Thoracic aorta endothelial cell (primary cell): ENCODE data around the gene HIC2. TPM values are rescaled to one million over a fixed set of nuclear protein-coding genes. Genes with fewer than 3 reads are reported as not detected.

Source experiments
- small RNA-seq: library from RNA; depleted of rRNA; stranded (forward); fragments of <200 nt; gene quantifications from one replicate; pipeline ENCODE3, GENCODE V24; 2012
- total RNA-seq: library from RNA; depleted of rRNA; stranded (reverse); fragments of >200 nt; gene quantifications from 2 replicates; pipeline ENCODE4 v1.2.3, GENCODE V29; 2012

HIC2 gene
- 3.2 and 3.7 TPM in 2 replicates for total RNA-seq

GRCh38 chr22:21417227-21417746 is at the start of gene HIC2:
HIC2 (plus strand) TSS chr22:21417371; CDS start chr22:21442832, 25,461 bp downstream.

GRCh38 chr22:21383701-21384467 is 33.3 kb upstream of the HIC2 start, which contains the start of gene RIMBP3B:
RIMBP3B (plus strand) TSS chr22:21383751; CDS start chr22:21383859, 108 bp downstream.

GRCh38 chr22:21467337-21468193 is 50.4 kb downstream of the HIC2 start, which contains the start of gene TMEM191C:
TMEM191C (plus strand) TSS chr22:21467387; CDS start chr22:21467460, 73 bp downstream.

Small RNA genes within 50 kb of the gene (small RNA-seq; reads per million reads assigned to genes)
- gene RF00492 (not detected), gene RN7SKP63 (not detected)

Other genes with a start within 250 kb of the HIC2 start
- not detected in 2 replicates for gene RIMBP3B, start 33.6 kb upstream of the HIC2 start, total RNA-seq
- gene TMEM191C, start 50.0 kb downstream of the HIC2 start, total RNA-seq = 0.07 and 0.40 TPM in 2 replicates
- gene RIMBP3C, start 134.1 kb downstream of the HIC2 start, total RNA-seq = not detected in 2 replicates
- gene UBE2L3, start 150.3 kb downstream of the HIC2 start, total RNA-seq = 76.7 and 77.7 TPM in 2 replicates
- 30.1 and 34.7 TPM in 2 replicates for gene YDJC, start 212.7 kb downstream of the HIC2 start, total RNA-seq
- 0.13 and 0.14 TPM in 2 replicates for gene CCDC116, start 215.4 kb downstream of the HIC2 start, total RNA-seq
- gene SDF2L1, start 224.9 kb downstream of the HIC2 start, total RNA-seq = 24.8 and 26.5 TPM in 2 replicates
- gene PPIL2, start 248.6 kb downstream of the HIC2 start, total RNA-seq = 30.2 and 36.0 TPM in 2 replicates